ENCODE data around the gene FBXW5.

The FBXW5 gene

DNA sequence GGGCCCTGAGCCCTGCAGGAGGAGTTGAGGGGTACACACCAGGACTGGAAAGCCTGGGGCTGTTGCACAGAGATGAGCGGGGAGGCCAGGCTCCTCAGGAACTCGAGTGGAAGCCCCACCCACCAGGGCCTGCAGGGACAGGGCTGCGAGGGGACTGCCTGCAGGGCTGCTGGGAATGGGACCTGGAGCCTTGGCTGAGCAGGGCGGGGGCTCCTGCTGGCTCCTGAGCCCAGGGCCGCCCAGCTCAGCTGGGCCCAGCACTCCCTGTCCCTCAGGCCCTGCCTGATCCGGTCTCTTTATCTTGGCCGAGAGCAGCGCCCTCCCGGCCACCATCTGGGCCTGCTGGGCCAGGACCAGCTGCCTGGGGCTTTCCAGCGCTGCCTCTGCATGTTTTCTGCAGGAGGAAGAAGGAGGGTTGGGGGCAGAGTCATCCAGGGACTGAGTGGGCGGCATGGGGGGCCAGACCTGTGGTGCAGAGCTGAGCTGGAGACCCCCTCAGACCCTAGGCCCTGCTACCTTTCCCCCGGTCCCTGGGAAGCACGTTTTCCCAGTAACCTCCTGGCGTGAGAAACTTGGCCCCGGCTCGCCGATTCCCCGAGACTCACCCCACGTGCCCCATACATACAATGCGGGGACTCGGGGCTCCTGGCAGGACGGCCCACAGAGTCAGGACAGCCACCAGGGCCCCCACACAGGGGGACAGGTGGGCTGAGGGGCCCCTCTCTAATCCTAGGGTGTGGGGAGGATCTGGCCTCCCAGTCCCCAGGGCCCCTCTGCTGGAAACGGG lies 16.9 kb upstream of the FBXW5 start:
- DNase-seq (ENCODE audit: low read depth): no peak

DNA sequence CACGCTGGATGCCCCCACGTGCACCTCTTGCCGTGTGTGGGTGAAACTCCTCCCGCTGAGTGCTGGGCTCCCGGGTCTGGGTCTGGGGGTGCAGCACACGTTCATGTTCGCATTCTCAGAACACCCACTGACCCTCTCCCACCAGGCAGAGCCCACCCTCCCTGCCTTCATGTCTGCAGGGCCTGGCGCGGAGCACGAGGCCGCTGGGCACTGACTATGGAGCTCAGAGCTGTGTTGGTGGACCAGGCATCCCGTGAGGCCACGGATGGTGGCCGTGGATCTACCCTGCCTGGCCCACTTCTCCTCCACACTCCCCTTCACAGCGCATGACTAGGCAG lies 16.4 kb upstream of the FBXW5 start:
- no peak for DNase-seq (ENCODE audit: low read depth)

- DNase-seq (ENCODE audit: low read depth): no peak
Measured at GRCh38 chr9:136960212-136960937, 15.8 kb upstream of the FBXW5 start.

GRCh38 chr9:136958898-136959850 lies 14.6 kb upstream of the FBXW5 start:
- DNase-seq (ENCODE audit: low read depth): no peak

- DNase-seq (ENCODE audit: low read depth): no peak
Measured at GRCh38 chr9:136958473-136958872, 13.9 kb upstream of the FBXW5 start.

GRCh38 chr9:136957901-136958300 lies 13.4 kb upstream of the FBXW5 start:
- no peak for DNase-seq (ENCODE audit: low read depth)

GRCh38 chr9:136957461-136957860 lies 12.9 kb upstream of the FBXW5 start:
- DNase-seq (ENCODE audit: low read depth): no peak

DNA sequence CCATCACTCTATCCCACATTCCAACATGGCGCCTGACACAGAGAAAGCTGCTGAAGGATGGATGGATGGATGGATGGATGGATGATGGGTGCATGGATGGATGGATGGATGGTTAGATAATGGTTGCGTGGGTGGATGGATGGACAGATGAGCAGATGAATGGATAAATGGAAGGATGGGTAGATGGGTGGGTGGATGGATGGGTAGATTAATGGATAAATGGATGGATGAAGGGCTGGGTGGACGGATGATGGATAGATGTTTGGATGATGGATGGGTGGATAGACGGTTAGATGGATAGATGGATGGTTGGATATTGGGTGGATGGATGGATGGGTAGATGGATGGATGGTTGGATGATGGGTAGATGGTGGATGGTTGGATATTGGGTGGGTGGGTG lies 12.1 kb upstream of the FBXW5 start:
- DNase-seq (ENCODE audit: low read depth): no peak

DNA sequence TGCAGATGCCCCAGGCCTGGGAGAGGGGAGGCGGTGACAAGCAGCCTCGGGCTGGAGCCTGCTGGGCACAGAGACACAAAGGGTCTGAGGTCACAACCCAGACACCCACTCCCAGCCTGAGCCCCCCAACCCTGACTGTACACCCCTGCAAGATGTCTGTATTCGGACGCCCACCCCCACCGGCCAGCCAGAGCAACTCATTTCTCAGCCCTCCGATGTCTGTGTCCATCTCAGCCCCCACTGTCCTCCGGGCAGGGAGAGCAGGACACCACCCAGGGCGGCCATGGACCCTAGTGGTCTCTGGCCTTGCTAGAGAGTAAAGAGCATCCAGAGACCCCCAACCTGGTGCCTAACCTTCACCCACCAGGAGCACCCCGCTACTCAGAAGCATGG lies 11.4 kb upstream of the FBXW5 start:
- no peak for DNase-seq (ENCODE audit: low read depth)

DNA sequence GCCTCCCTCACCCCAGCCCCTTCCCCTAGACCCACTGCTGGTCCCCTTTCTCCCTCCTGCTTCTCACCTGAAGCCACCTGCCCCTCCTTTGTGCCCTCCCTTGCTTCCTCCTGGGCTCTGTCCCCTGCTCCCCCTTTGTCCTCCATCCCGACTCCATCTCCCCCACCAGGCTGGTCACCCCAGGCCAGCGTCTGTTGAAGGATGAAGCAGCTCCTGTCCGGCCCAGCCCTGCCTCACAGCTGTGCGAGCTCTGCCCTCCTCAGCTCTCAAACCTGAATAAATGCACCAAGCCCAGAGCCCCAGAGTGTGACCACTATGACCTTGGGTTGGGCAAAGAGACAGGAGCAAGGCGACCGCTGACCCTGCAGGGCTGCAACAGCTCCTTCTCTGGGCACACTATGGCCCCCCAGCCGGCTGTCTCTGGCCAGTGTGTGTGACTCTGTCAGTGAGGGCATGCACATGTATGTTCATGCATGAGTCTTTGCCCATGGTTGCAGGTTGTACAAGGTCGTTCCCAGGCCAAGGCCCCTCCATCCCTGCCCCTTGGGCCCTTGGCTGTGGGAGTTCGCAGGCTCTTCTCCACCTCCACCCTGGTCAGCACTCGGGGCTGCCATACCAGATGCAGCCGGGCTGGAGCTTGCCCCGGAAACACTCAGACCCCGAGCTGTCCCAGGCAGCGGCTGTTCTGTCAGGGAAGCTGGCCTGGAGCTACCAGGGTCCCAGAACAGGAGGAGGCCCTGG lies 10.8 kb upstream of the FBXW5 start:
- DNase-seq (ENCODE audit: low read depth): no peak

GRCh38 chr9:136954270-136955083 lies 9.9 kb upstream of the FBXW5 start:
- DNase-seq (ENCODE audit: low read depth): no peak

DNA sequence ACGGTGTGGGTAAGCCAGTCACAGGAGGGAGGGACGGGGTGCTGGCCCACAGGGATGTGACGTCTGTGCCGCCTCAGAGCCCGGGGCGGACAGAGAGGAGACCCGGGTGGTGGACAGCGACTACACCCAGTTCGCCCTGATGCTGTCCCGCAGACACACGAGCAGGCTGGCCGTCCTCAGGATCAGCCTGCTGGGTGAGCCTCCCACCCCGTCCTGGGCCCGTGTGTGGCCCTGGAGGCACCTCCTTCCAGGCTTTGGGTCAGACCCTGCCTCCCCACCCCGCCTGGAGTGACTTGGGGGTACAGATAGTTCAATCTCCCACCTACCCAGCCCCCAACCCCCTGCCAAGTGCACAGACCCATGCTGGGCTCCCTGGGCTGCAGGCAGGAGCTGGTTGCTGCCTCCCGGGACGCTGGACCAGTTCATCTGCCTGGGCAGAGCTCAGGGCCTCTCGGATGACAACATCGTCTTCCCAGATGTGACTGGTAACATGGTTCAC lies 9.3 kb upstream of the FBXW5 start:
- no peak for DNase-seq (ENCODE audit: low read depth)

GRCh38 chr9:136952876-136953770 lies 8.6 kb upstream of the FBXW5 start:
- DNase-seq (ENCODE audit: low read depth): no peak

DNA sequence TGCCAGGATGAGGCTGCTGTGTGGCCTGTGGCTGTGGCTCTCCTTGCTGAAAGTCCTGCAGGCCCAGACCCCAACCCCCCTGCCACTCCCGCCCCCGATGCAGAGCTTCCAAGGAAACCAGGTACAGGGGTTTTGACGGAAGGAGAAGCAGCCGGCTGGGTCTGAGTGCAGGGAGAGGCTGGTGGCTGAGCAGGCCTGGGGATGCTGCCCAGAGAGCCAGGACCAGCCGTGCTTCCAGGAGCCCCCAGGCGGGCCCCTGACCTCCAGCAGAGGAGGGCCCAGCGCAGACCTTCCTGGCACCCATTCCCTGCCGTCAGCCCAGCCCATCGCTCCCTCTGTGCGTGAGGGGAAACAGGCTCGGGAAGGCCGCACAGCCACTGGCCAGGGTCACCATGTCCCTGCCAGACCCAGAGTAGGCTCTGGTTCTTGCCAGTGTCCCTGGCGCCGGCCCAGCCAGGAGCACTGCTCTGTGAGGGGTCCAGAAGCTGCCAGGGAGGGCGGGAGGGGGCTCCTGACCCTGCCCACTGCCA lies 7.8 kb upstream of the FBXW5 start:
- DNase-seq (ENCODE audit: low read depth): no peak

DNA sequence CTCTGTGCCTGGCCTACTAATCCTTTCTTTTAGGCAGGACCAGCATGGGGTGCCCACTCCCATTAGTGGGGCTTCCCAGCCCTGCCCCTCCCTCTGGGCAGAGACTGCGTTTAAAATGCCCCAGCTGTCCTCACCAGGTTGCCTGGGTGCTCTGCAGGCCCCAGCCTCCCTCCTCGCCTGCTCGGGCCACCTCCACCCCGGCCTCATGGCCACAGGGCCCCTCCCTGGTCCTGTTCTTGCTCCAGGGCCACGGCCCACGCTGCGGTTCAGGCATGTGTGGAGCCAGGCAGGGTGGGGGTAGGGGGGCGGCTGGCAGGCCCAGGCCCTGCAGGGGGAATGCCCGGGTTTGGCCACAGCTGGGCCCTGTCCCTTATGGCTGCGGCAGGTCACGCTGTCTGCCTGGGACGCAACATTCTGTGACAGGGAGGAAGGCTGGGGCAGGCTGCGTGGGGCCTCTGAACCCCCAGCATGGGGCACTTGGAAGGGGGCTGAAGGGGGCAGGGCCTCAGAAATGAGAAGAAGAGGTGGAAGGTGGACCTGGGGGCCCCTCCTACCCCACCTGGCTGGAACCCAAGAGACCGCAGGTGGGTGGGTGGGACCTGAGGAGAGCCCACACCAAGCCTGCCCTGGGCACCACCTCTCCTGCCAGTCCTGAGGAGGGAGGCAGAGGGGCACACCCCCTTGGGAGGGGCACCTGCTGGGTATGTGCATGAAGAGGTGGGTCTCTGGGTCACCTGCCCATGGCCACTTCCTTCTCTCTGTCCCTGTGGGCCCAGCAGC lies 7.2 kb upstream of the FBXW5 start, which contains the start of gene LCN12:
TSS of gene LCN12 (plus strand) at position 733 of the 780 bp plus-strand sequence. CDS start 55 bp downstream, outside the sequence.
- no peak for DNase-seq (ENCODE audit: low read depth)

GRCh38 chr9:136950656-136951276 lies 6.2 kb upstream of the FBXW5 start:
- no peak for DNase-seq (ENCODE audit: low read depth)

DNA sequence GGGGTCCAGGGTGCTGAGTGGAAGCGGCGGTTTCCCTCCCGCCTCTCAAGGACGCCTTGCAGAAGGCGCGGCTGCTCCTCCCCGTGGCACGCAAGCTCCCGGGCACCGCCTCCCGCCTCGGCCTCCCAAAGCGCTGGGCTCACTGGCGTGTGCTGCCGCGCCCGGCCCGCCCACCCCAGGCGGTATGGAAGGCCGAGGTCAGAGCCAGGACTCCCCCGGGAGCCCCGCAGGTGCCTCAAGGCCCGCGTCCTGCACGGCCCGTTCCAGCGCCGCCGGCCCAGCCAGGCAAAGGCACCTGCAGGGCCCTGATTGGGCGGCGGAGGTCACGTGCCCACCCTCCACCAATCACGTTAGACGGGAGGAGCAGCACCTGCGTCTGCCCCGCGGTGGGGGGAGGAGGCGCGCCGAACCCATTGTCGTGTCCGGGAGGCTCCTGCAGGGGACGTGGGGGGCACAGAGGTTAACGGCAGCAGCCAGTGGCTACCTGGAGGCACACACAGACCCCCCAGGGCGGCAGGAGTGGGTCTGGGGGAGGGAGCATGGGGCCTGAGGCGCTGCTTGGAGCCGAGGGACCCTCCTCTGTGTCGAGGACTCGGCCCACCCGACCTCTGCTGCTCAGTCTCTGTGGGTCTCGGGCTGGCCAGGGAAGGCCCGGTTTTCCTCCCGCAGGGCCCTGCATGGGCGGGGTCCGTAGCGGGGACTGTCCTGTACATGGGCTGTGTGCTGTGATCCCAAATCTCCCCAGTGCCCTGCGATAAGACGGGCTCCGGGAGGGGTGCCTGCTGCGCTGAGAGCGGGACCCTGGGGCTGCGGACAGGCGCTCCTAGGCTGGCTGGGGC lies 5.5 kb upstream of the FBXW5 start:
- DNase-seq (ENCODE audit: low read depth): peak; percentile 52

Data from fibroblast of gingiva (primary cell).